MM.1S (cell line): ENCODE data around the gene UBE2Q2.

Source experiments
- DNase-seq: peaks from one replicate; pipeline ENCODE4 v3.0.0-alpha.2; 2015
- H2AFZ ChIP-seq: fragments of 300-600 bp; sonication (generic); 2 replicates; pipeline ENCODE4 v1.6.0; 2016; ENCODE audit warnings: antibody characterized with exemption, low read length
- H3F3A ChIP-seq: fragments of 300-600 bp; sonication (generic); 2 replicates; pipeline ENCODE4 v1.6.1; 2016; ENCODE audit warnings: mild to moderate bottlenecking, antibody characterized with exemption, low read length, moderate library complexity, mixed read lengths; ENCODE audit not compliant: insufficient read depth
- H3K27ac ChIP-seq: fragments of 300-600 bp; sonication (generic); 2 replicates; pipeline ENCODE4 v1.5.1; 2016; ENCODE audit warnings: mild to moderate bottlenecking, low read length
- H3K27me3 ChIP-seq: fragments of 300-600 bp; sonication (generic); replicated peaks from 2 replicates; pipeline ENCODE4 v1.6.0; 2016; ENCODE audit warnings: low read length; ENCODE audit not compliant: insufficient read depth
- H3K36me3 ChIP-seq: fragments of 300-600 bp; sonication (generic); replicated peaks from 2 replicates; pipeline ENCODE4 v1.6.1; 2016; ENCODE audit warnings: mild to moderate bottlenecking, low read length, mixed read lengths; ENCODE audit not compliant: insufficient read depth
- H3K4me1 ChIP-seq: fragments of 300-600 bp; sonication (generic); 2 replicates; pipeline ENCODE4 v1.6.1; 2016; ENCODE audit warnings: low read length, mixed read lengths
- H3K4me2 ChIP-seq: fragments of 300-600 bp; sonication (generic); 2 replicates; pipeline ENCODE4 v1.6.0; 2016; ENCODE audit warnings: low read depth, low read length
- H3K4me3 ChIP-seq: fragments of 300-600 bp; sonication (generic); 2 replicates; pipeline ENCODE4 v1.5.1; 2016; ENCODE audit warnings: low read length, mixed read lengths
- H3K79me2 ChIP-seq: fragments of 300-600 bp; sonication (generic); 2 replicates; pipeline ENCODE4 v1.6.1; 2016; ENCODE audit warnings: mixed run types, low read length, mixed read lengths
- H3K9ac ChIP-seq: fragments of 300-600 bp; sonication (generic); 2 replicates; pipeline ENCODE4 v1.6.1; 2016; ENCODE audit warnings: low read length, mixed read lengths
- H3K9me2 ChIP-seq: fragments of 300-600 bp; sonication (generic); replicated peaks from 2 replicates; pipeline ENCODE4 v1.6.1; 2016; ENCODE audit warnings: mild to moderate bottlenecking, low read length, mixed read lengths; ENCODE audit not compliant: insufficient read depth
- H3K9me3 ChIP-seq: fragments of 300-600 bp; sonication (generic); replicated peaks from 2 replicates; pipeline ENCODE4 v1.6.1; 2016; ENCODE audit warnings: mild to moderate bottlenecking, low read length, mixed read lengths; ENCODE audit not compliant: insufficient read depth
- H4K20me1 ChIP-seq: fragments of 300-600 bp; sonication (generic); 2 replicates; pipeline ENCODE4 v1.6.1; 2016; ENCODE audit warnings: mild to moderate bottlenecking, low read length, moderate library complexity, mixed read lengths; ENCODE audit not compliant: insufficient read depth
- CTCF ChIP-seq: fragments of 300-600 bp; sonication (generic); IDR thresholded peaks from 2 replicates; pipeline ENCODE4 v1.5.1; 2016; ENCODE audit warnings: antibody characterized with exemption, low read length, mixed read lengths
- EZH2 ChIP-seq: fragments of 300-600 bp; sonication (generic); optimal IDR thresholded peaks from 2 replicates; pipeline ENCODE3; 2017; ENCODE audit warnings: low read depth, mild to moderate bottlenecking, antibody characterized with exemption, low read length, mixed read lengths
- EZH2phosphoT487 ChIP-seq: fragments of 300-600 bp; sonication (generic); IDR thresholded peaks from 2 replicates; pipeline ENCODE4 v1.6.1; 2018; ENCODE audit warnings: antibody characterized with exemption, low read length

Gene UBE2Q2

GRCh38 chr15:75857886-75858285 lies 14.6 kb downstream of the UBE2Q2 start:
- Histone ChIP-seq H3K4me1 (0 out of 2 replicates have a peak, but pooled peaks cover 4% of the 10 kb centered on the region), H3F3A (no peaks in the 10 kb centered on the region), H3K4me3 (no peak overlapping the region), H3K27me3 (no peaks in the 10 kb centered on the region), H3K4me2 (no peak overlapping the region), H2AFZ (no peak overlapping the region), H3K9ac (no peak overlapping the region), H3K36me3 (no peaks in the 10 kb centered on the region; the same call in 1 of the 2 replicates), H4K20me1 (no peaks in the 10 kb centered on the region; the same call in 1 of the 2 replicates), H3K27ac (no peak overlapping the region), H3K9me2 (no peaks in the 10 kb centered on the region), H3K79me2 (0 out of 2 replicates have a peak, but pooled peaks cover 5% of the 10 kb centered on the region), H3K9me3 (no peaks in the 10 kb centered on the region)
- no peak for DNase-seq
- no peak for TF ChIP-seq EZH2phosphoT487
- TF ChIP-seq CTCF, result no peak
- no peak for TF ChIP-seq EZH2

GRCh38 chr15:75861750-75862402 lies 18.6 kb downstream of the UBE2Q2 start:
- H3K79me2 ChIP-seq, result no peaks in the 10 kb centered on the region
- 0 out of 2 replicates have a peak, but pooled peaks cover 4% of the 10 kb centered on the region for H3K4me1 ChIP-seq
- TF ChIP-seq EZH2phosphoT487 (no peak), EZH2 (no peak), CTCF (no peak)
- H3F3A ChIP-seq, result no peaks in the 10 kb centered on the region
- H3K9me2 ChIP-seq, result no peaks in the 10 kb centered on the region
- H3K4me3 ChIP-seq, result no peak overlapping the region
- H3K9me3 ChIP-seq, result no peaks in the 10 kb centered on the region
- no peak for DNase-seq
- H3K36me3 ChIP-seq, result no peaks in the 10 kb centered on the region
- no peak overlapping the region for H3K9ac ChIP-seq
- H2AFZ ChIP-seq, result no peak overlapping the region
- no peaks in the 10 kb centered on the region for H4K20me1 ChIP-seq
- no peak overlapping the region for H3K4me2 ChIP-seq
- H3K27me3 ChIP-seq, result no peaks in the 10 kb centered on the region
- no peak overlapping the region for H3K27ac ChIP-seq

- H2AFZ ChIP-seq, result no peak overlapping the region
- DNase-seq, result no peak
- H3K27me3 ChIP-seq, result no peaks in the 10 kb centered on the region
- no peak overlapping the region for H3K4me3 ChIP-seq
- H3K36me3 ChIP-seq, result no peaks in the 10 kb centered on the region
- H3K9ac ChIP-seq, result no peak overlapping the region
- H3K27ac ChIP-seq, result no peak overlapping the region
- H3K9me3 ChIP-seq, result no peaks in the 10 kb centered on the region
- no peaks in the 10 kb centered on the region for H3K79me2 ChIP-seq
- H3K9me2 ChIP-seq, result no peaks in the 10 kb centered on the region
- TF ChIP-seq EZH2 (no peak), CTCF (no peak), EZH2phosphoT487 (no peak)
- no peaks in the 10 kb centered on the region for H4K20me1 ChIP-seq
- H3F3A ChIP-seq, result no peaks in the 10 kb centered on the region
- 0 out of 2 replicates have a peak, but pooled peaks cover 4% of the 10 kb centered on the region for H3K4me1 ChIP-seq
- no peak overlapping the region for H3K4me2 ChIP-seq
Measured at GRCh38 chr15:75862796-75863195, 19.5 kb downstream of the UBE2Q2 start.
